Measurements from ENCODE around the gene XPA.
"Not testable (repeated sequence)": the region's sequence is repeated elsewhere in the genome, so short reads cannot be mapped to it uniquely, and the experiment has no call there.

XPA gene

DNA sequence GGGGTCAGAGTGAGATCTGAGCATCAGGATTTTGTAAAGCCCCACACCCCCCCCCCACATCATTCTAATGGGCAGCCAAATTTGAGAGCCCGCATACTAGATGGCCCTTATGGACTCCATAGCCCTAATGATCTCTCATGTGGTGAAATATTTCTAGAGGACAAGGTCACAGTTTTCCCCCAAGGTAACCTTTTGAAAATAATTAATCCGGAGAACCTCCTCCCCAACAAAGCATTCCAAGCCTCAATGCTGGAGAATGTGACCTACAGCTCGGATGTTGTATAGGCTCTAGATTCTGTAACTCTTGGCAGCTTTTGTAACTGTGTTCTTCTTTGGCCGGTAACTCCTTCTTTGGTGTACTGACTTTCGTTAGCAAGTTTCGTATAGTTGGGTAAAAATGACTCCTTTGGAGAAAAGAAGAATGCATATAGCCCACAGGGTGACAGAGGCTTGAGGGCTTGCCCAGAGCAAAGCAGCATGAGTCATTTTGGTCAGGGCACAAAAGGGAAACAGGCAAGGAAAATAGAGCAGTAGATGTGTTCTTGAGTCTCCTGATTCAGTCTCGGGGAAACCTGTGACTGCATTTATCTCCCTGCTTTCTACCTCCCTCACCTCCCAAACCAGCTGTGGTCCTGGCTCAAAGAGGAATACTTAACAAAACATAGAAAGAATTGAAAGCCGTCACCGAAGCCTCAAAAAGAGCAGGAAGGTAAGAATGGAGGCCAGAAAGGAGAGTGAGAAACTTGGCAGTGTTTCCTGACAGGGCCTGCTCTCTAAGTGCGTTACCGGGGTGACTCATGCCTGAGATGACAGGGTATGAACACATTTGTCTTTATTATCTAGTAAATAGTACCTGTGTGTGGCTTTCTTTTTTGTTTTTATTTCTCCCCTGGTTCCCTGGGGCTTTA, 6.6 kb upstream of the XPA start:
- DNase-seq, result no peak

GRCh38 chr9:97699824-97700223, 2.7 kb upstream of the XPA start:
- DNase-seq, result not testable (repeated sequence)

DNA sequence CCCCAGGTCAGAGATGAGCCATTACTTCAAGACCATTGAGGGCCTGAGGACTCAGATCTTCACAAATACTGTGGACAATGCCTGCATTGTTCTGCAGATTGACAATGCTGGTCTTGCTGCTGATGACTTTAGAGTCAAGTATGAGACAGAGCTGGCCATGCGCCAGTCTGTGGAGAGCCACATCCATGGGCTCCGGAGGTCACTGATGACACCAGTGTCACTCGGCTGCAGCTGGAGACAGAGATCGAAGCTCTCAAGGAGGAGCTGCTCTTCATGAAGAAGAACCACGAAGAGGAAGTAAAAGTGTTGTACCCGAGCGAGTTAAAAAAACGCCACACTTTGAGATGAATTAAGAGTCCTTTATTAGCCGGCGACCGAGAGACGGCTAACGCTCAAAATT, 2.1 kb upstream of the XPA start:
- DNase-seq, result not testable (repeated sequence)

GRCh38 chr9:97698865-97699264, 1.7 kb upstream of the XPA start:
- no peak for DNase-seq

- no peak for DNase-seq
Observed at GRCh38 chr9:97697837-97698236, 697 bp upstream of the XPA start.

DNA sequence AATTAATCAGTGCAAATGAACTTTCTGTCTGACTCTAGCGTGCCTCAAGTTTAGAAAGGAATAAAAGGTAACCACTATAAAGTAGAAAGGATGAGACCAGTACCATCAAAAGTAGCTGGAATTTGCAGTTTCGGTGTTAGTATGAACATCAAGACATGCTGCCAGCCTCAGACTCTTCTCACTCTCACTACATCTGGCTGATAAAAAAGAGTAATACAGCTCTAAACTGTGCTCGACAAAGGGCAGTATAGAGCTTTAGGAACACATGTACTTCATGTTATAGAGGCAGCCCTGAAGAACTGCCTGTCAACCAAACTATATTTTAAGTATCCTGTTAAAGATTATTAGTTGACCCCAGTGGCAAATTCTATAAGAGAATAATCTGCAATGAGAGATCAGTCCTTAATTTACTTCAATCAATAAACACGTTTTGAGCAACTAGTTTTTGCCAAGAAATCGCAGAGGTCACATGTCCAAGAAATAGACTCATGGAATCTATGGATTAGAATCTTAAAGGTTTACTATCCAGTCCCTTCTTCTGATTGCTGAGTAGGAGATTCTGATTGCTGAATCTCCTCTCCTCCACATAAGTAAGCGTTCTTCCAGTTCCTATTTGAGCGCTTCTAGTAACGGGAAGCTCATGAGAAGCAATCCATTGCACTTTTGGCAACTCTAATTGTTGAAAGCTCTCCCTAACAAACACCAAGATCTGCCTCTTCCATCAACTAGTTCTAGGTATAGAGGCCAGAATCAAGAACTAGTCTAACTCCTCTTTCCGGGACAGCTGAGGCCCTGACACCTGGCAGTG, 941 bp downstream of the XPA start:
- no peak for DNase-seq

GRCh38 chr9:97695390-97695789, 1.8 kb downstream of the XPA start:
- no peak for DNase-seq

DNA sequence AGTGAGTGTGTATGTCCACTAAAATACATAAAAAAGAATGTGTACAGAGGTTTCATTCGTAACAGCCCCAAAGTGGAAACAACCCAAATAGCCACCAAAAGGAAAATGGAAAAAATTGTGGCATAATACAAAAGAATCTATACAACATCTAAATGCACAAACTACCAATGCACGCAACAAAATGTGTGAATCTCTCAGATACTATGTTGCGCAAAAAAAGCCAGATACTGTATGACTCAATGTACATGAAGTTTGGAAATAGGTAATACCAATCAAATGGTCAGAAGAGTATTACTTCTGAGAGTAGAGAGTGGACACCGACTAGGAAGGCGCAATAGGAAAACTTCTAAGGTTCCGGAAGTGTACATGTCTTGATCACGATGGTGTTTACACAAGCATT, 2.4 kb downstream of the XPA start:
- no peak for DNase-seq

DNA sequence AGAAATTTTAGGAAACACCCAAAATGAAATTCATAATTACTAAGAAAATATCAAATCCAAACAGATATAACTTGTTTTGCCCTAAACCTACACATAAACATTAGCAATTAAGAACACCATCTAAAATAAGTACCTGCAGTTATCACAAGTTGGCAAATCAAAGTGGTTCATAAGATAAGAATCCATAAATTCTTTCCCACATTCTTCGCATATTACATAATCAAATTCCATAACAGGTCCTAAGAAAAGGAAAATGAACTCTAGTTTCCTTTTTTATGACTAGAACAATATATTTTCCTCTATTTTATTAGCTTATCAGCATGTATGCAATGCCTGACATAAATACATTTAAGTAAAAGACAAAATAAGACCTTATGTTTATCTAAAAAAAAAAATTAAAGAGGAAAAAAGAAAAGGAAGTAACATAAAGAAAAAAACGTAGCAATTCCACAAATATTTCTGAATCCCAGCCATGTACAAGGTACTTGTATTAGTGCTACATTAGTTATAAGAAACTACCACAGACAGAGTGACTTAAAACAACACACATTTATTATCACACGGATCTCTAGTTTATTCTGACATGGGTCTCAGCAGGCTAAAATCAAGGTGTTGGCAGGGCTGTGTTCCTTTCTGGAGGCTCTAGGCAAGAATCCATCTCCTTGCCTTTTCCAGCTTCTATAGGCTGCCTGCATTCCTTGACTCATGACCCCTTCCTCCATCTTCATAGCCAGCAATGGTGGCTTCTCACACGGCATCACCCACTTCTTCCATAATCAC, 7.5 kb downstream of the XPA start:
- no peak for DNase-seq

DNA sequence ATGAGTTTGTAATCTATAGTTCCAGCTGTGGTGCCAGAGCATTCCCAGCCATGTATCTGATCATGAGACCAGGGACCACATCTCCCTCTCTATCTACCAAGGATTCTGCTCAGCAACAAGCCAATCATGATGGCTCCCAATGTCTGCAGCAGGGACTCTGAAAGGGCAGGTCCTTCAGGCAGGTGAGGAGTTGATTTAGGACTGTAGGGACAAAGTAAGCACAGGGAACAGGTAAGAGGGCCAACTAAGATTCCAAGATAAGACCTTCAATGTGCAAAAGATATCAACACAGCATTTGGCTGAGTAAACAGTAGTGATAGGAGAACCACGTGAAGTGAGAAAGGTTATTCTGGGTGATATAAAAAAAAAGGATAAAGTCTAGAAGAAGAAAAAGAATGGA, 8.5 kb downstream of the XPA start:
- no peak for DNase-seq

GRCh38 chr9:97682242-97682641, 14.9 kb downstream of the XPA start:
- DNase-seq, result no peak

- no peak for DNase-seq
Observed at GRCh38 chr9:97675655-97676054, 21.5 kb downstream of the XPA start.

DNA sequence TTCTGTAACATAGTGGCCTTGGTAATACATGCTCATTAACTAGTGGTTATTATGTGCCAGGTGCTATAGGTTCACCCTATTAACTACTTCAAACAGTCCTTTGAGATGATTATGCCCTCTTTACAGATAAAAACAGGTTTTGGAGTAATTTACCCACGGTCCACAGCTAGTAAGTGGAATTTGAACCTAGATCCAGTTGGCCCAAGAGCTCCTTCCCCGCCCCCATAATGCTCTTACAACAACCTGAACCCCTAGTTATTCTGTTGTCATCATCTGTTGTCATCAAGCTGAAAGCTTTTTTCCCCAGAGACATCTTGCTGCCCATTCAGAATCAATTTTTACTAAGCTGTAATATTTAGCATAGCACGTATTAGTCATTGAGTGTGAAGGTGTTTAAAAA, 23.2 kb downstream of the XPA start:
- no peak for DNase-seq

DNA sequence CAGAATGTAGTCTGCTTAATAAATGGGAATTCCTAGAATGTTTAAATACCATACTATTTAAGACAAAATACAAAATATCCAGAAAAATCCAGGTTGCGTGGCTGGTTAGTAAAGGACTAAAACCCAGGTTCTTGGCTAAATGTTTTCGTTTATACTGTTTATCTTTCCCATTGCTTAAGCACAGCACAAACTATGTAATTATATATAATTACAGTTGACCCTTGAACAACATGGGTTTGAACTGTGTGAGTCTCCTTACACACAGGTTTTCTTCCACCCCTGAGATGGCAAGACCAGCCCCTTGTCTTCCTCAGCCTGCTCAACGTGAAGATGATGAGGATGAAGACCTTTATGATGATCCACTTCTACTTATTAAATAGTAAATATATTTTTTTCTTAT, 24.7 kb downstream of the XPA start:
- no peak for DNase-seq

GRCh38 chr9:97670586-97670985, 26.6 kb downstream of the XPA start:
- no peak for DNase-seq

DNA sequence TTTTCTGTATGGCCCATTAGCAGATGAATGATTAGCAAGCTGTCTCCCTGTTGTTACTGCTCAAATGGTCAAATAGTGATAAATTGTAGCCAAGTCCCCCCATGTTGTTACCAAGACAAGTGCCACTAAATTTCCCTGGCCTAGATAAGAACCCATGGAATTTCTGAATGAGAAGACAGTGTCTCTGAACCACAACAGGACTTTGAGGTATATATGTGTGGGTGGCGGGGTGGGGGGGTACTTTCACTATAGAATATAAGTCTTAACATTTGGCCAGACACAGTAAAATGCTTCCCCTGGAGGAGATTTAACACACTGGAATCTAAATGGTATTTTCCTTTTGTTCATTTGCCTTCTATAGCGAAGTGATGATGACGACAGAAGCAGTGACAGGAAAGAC, 28.7 kb downstream of the XPA start:
- DNase-seq, result no peak

- no peak for DNase-seq
Observed at GRCh38 chr9:97666907-97667686, 30.0 kb downstream of the XPA start.

GRCh38 chr9:97665742-97666141, 31.4 kb downstream of the XPA start:
- no peak for DNase-seq

- DNase-seq, result no peak
Observed at GRCh38 chr9:97660847-97661246, 36.3 kb downstream of the XPA start.

DNA sequence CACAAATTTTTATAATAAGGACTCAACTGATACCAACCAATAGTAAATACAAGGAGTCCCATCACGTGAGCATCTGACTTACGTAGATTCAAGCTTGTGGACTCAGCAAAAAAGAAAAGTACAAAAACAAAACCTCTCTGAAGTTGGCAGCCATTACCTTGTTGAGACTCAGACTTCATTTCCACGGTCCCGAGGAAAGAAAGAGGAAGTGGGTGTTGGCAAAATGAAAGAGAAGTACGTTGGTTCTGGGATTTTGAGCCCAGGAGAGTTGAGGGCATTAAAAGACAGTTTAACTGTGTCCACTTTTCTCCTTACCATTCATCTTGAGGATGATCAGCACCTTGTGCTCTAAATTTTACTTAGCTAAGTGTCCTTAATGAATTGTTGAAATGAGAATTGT, 36.8 kb downstream of the XPA start:
- no peak for DNase-seq

GRCh38 chr9:97659771-97660170, 37.4 kb downstream of the XPA start:
- DNase-seq, result no peak

- no peak for DNase-seq
Observed at GRCh38 chr9:97658707-97659106, 38.4 kb downstream of the XPA start.

- DNase-seq, result no peak
Observed at GRCh38 chr9:97651646-97652045, 45.5 kb downstream of the XPA start.
